GM10266 (cell line): ENCODE results near the gene VSIG2.

ENCODE experiments used
- DNase-seq: peaks from one replicate; pipeline ENCODE4 v3.0.0; 2012; ENCODE audit errors: extremely low spot score
- CTCF ChIP-seq: IDR thresholded peaks from 2 replicates; pipeline ENCODE4 v1.5.1; 2012; ENCODE audit warnings: mild to moderate bottlenecking, low read depth; ENCODE audit not compliant: control insufficient read depth, insufficient read depth; ENCODE audit errors: missing control alignments

VSIG2 gene

DNA sequence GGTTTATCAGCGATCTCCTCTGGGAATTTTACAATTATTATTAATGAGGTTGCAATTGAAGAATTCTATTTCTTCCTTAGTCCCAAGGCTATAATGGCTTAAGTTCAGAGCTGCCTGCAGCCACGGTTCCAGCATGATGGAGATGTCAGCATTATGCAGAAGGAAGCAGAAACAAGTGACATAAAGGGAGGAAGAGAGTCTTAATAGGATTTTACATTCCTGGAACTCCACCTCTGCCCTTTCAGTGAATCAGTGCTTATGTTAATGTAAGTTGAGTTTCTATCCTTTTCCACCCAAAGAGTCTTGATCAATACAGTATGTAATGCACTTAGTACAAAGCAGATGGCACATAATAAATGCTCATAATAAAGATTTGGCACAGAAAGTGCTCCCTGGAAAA, 23.9 kb downstream of the VSIG2 start:
- DNase-seq, result no peak
- TF ChIP-seq CTCF, result no peak

DNA sequence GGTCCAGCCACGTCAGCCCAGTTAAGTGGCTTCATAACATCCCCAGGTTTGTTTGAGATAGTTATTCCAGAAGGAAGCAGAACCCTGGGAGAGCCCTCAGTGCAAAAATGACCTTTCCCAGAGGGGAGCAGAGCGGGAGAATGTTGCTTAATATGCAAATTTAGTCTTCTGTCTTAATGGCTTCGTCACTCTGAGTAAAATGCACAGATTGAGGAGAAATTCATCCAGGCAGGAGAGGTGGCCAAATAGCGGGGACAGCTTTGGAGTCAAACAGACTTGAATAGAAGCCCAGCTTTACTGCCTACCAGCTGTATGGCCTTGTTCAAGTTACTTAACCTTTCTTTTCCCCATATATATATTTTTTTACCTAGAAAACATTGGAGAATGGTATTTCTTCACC, 24.6 kb downstream of the VSIG2 start:
- no peak for DNase-seq
- no peak for TF ChIP-seq CTCF

- TF ChIP-seq CTCF, result no peak
- no peak for DNase-seq
Measured at GRCh38 chr11:124725719-124726105, 26.3 kb downstream of the VSIG2 start.

GRCh38 chr11:124724979-124725718, 26.9 kb downstream of the VSIG2 start:
- no peak for TF ChIP-seq CTCF
- DNase-seq, result no peak

DNA sequence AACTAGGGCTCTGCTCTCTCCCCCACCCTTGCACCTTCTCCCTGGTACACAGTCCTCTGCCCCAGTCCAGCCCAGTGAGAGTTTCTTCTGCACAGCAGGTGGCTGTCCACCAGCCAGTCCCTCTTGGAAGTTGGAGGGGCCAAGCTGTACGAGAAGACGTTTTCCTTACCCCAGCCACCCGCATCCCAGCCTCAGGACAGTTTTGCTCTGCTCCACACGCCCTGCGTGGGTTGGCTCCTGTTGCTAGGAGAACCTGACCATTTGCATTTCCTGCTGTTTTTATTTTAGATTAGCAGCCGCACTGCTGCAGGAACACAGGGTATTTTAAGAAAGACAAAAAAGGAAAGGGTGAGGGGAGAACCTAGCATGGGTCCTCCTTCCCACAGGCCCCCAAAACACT, 29.9 kb downstream of the VSIG2 start:
- no peak for DNase-seq
- no peak for TF ChIP-seq CTCF

DNA sequence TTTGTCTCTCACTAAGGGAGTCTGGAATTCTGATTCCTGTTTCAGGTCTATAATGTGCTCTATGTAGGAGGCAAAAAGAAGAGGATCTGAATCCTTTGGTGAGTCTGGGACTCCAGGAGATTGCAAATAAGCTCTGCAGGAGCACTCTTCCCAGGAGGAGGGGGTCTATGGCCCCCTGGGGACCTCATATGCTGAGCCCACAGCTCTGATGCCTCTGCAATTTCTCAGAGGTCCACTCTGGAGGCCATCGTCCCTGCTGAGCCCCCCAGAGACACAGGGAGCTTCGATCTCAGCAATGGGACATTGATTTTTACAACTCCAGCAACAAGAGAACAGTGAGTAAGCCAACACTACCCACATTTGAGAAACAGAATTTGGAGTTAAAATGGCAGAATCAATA, 32.5 kb downstream of the VSIG2 start:
- TF ChIP-seq CTCF, result no peak
- DNase-seq, result no peak

DNA sequence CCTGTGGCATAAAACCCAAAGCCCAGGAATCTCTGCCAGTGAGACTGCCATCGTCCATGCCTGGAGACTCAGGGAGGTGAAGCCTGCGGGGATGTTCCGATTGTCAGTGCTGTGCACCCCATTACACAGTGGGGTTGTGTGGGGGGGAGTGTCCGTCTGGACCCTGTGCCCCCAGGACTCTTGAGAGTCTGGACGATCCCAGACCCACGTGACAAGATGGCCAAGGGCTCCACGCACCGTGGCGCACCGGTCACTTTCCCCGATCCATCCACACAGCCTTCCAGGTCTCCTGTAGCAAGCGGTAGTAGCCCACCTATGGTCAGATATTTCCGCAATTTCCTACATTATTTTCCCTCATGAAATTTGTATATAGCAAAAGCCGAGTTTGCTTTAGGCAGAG, 33.3 kb downstream of the VSIG2 start:
- no peak for TF ChIP-seq CTCF
- DNase-seq, result no peak
